Activated T-cell treated with anti-CD3 and anti-CD28 coated beads, Interleukin-2, amount 50 U/mL, for 24 hours (primary cell): ENCODE measurements around the gene SACS.
"Not testable (repeated sequence)": the region's sequence is repeated elsewhere in the genome, so short reads cannot be mapped to it uniquely, and the experiment has no call there.

Experiments used
- DNase-seq: peaks from one replicate; pipeline ENCODE4 v3.0.0-alpha.2; 2020
- H3K27ac Mint-ChIP-seq: 2 replicates; pipeline ENCODE4 v1.8.0; 2020; ENCODE audit warnings: mild to moderate bottlenecking, mixed read lengths
- H3K27me3 Mint-ChIP-seq: 2 replicates; pipeline ENCODE4 v1.8.0; 2020; ENCODE audit warnings: mixed read lengths
- H3K36me3 Mint-ChIP-seq: 2 replicates; pipeline ENCODE4 v1.8.0; 2020; ENCODE audit warnings: low read depth, mixed read lengths
- H3K4me1 Mint-ChIP-seq: 2 replicates; pipeline ENCODE4 v1.8.0; 2020; ENCODE audit warnings: low read depth, mixed read lengths
- H3K4me3 Mint-ChIP-seq: 2 replicates; pipeline ENCODE4 v1.8.0; 2020; ENCODE audit warnings: mild to moderate bottlenecking, moderate library complexity, mixed read lengths
- H3K9me3 Mint-ChIP-seq: 2 replicates; pipeline ENCODE4 v1.8.0; 2020; ENCODE audit warnings: mixed read lengths

Gene SACS

GRCh38 chr13:23344931-23345595 lies 88.4 kb downstream of the SACS start:
- Mint-ChIP-seq H3K27me3 (no peaks in the 10 kb centered on the region), H3K36me3 (peaks cover 96% of the 10 kb centered on the region), H3K27ac (no peak overlapping the region), H3K4me1 (peaks cover 7% of the 10 kb centered on the region), H3K4me3 (no peak overlapping the region), H3K9me3 (peaks cover 21% of the 10 kb centered on the region)
- no peak for DNase-seq

GRCh38 chr13:23339225-23339624 lies 94.3 kb downstream of the SACS start:
- no peaks in the 10 kb centered on the region for H3K27me3 Mint-ChIP-seq
- no peak for DNase-seq
- H3K36me3 Mint-ChIP-seq = peaks cover 97% of the 10 kb centered on the region
- no peak overlapping the region for H3K4me3 Mint-ChIP-seq
- no peak overlapping the region for H3K27ac Mint-ChIP-seq
- peaks cover 57% of the 10 kb centered on the region for H3K9me3 Mint-ChIP-seq
- H3K4me1 Mint-ChIP-seq = no peaks in the 10 kb centered on the region

GRCh38 chr13:23330356-23330755 lies 103.1 kb downstream of the SACS start:
- H3K4me1 Mint-ChIP-seq = peaks cover 2% of the 10 kb centered on the region
- no peaks in the 10 kb centered on the region for H3K27me3 Mint-ChIP-seq
- H3K4me3 Mint-ChIP-seq = no peak overlapping the region
- peaks cover 57% of the 10 kb centered on the region for H3K36me3 Mint-ChIP-seq
- no peak overlapping the region for H3K27ac Mint-ChIP-seq
- peaks cover 51% of the 10 kb centered on the region for H3K9me3 Mint-ChIP-seq
- DNase-seq = no peak

- H3K36me3 Mint-ChIP-seq = peaks cover 7% of the 10 kb centered on the region
- H3K9me3 Mint-ChIP-seq = peaks cover 7% of the 10 kb centered on the region
- H3K4me1 Mint-ChIP-seq = peaks cover 27% of the 10 kb centered on the region
- peaks cover 6% of the 10 kb centered on the region for H3K27me3 Mint-ChIP-seq
- H3K4me3 Mint-ChIP-seq = no peak overlapping the region
- H3K27ac Mint-ChIP-seq = no peak overlapping the region
- no peak for DNase-seq
Observed at GRCh38 chr13:23325191-23325590, 108.3 kb downstream of the SACS start.

- DNase-seq = no peak
- Mint-ChIP-seq H3K27ac (no peak overlapping the region), H3K4me3 (no peak overlapping the region), H3K9me3 (no peaks in the 10 kb centered on the region), H3K36me3 (no peaks in the 10 kb centered on the region), H3K27me3 (peaks cover 6% of the 10 kb centered on the region), H3K4me1 (peaks cover 34% of the 10 kb centered on the region)
Observed at GRCh38 chr13:23323946-23324709, 109.4 kb downstream of the SACS start.

GRCh38 chr13:23322353-23323336 lies 110.9 kb downstream of the SACS start:
- Mint-ChIP-seq H3K27ac (no peak overlapping the region), H3K4me3 (no peak overlapping the region), H3K27me3 (peaks cover 13% of the 10 kb centered on the region), H3K9me3 (no peaks in the 10 kb centered on the region), H3K36me3 (no peaks in the 10 kb centered on the region), H3K4me1 (peaks cover 36% of the 10 kb centered on the region)
- DNase-seq = no peak

GRCh38 chr13:23321535-23322241 lies 111.8 kb downstream of the SACS start:
- Mint-ChIP-seq H3K9me3 (no peaks in the 10 kb centered on the region), H3K4me3 (peak overlapping the region; percentile 68), H3K27ac (peak overlapping the region; percentile 40), H3K27me3 (peaks cover 19% of the 10 kb centered on the region), H3K36me3 (no peaks in the 10 kb centered on the region), H3K4me1 (peaks cover 36% of the 10 kb centered on the region)
- no peak for DNase-seq

GRCh38 chr13:23320926-23321534 lies 112.5 kb downstream of the SACS start:
- no peak for DNase-seq
- H3K27me3 Mint-ChIP-seq = peaks cover 21% of the 10 kb centered on the region
- H3K9me3 Mint-ChIP-seq = no peaks in the 10 kb centered on the region
- H3K4me1 Mint-ChIP-seq = peaks cover 36% of the 10 kb centered on the region
- peak overlapping the region; percentile 68 for H3K4me3 Mint-ChIP-seq
- H3K27ac Mint-ChIP-seq = no peak overlapping the region
- no peaks in the 10 kb centered on the region for H3K36me3 Mint-ChIP-seq

GRCh38 chr13:23319883-23320224 lies 113.6 kb downstream of the SACS start:
- H3K9me3 Mint-ChIP-seq = no peaks in the 10 kb centered on the region
- no peak overlapping the region for H3K27ac Mint-ChIP-seq
- H3K4me3 Mint-ChIP-seq = no peak overlapping the region
- no peaks in the 10 kb centered on the region for H3K36me3 Mint-ChIP-seq
- H3K4me1 Mint-ChIP-seq = peaks cover 33% of the 10 kb centered on the region
- DNase-seq = no peak
- peaks cover 21% of the 10 kb centered on the region for H3K27me3 Mint-ChIP-seq

- not testable (repeated sequence) for DNase-seq, H3K36me3 Mint-ChIP-seq, H3K27ac Mint-ChIP-seq, H3K4me3 Mint-ChIP-seq, H3K4me1 Mint-ChIP-seq, H3K9me3 Mint-ChIP-seq
- peaks cover 23% of the 10 kb centered on the region for H3K27me3 Mint-ChIP-seq
Observed at GRCh38 chr13:23314837-23315236, 118.7 kb downstream of the SACS start.

GRCh38 chr13:23292586-23292985 lies 140.9 kb downstream of the SACS start:
- no peak for DNase-seq
- peaks cover 2% of the 10 kb centered on the region for H3K9me3 Mint-ChIP-seq
- no peaks in the 10 kb centered on the region for H3K36me3 Mint-ChIP-seq
- no peak overlapping the region for H3K27ac Mint-ChIP-seq
- peaks cover 12% of the 10 kb centered on the region for H3K27me3 Mint-ChIP-seq
- H3K4me1 Mint-ChIP-seq = no peaks in the 10 kb centered on the region
- H3K4me3 Mint-ChIP-seq = no peak overlapping the region

- Mint-ChIP-seq H3K36me3 (no peaks in the 10 kb centered on the region), H3K9me3 (no peaks in the 10 kb centered on the region), H3K27ac (no peak overlapping the region), H3K4me3 (no peak overlapping the region), H3K4me1 (no peaks in the 10 kb centered on the region), H3K27me3 (peaks cover 21% of the 10 kb centered on the region)
- no peak for DNase-seq
Observed at GRCh38 chr13:23289917-23290357, 143.6 kb downstream of the SACS start.

GRCh38 chr13:23288995-23289394 lies 144.5 kb downstream of the SACS start:
- Mint-ChIP-seq H3K4me3 (no peak overlapping the region), H3K9me3 (no peaks in the 10 kb centered on the region), H3K27me3 (peaks cover 28% of the 10 kb centered on the region), H3K4me1 (no peaks in the 10 kb centered on the region), H3K27ac (no peak overlapping the region), H3K36me3 (no peaks in the 10 kb centered on the region)
- no peak for DNase-seq

GRCh38 chr13:23288564-23288963 lies 144.9 kb downstream of the SACS start:
- Mint-ChIP-seq H3K4me3 (no peak overlapping the region), H3K4me1 (no peaks in the 10 kb centered on the region), H3K27me3 (peaks cover 30% of the 10 kb centered on the region), H3K9me3 (no peaks in the 10 kb centered on the region), H3K36me3 (no peaks in the 10 kb centered on the region), H3K27ac (no peak overlapping the region)
- DNase-seq = no peak
